ENCODE data around the gene SDK1. TPM values are rescaled to one million over a fixed set of nuclear protein-coding genes. Genes with fewer than 3 reads are reported as not detected.
"Not testable (repeated sequence)": the region's sequence is repeated elsewhere in the genome, so short reads cannot be mapped to it uniquely, and the experiment has no call there.

Gene SDK1
- polyA plus RNA-seq, 1 donor = 3.6 TPM

GRCh38 chr7:3927446-3928110, 626.5 kb downstream of the SDK1 start:
- peak; percentile 23 for DNase-seq

DNA sequence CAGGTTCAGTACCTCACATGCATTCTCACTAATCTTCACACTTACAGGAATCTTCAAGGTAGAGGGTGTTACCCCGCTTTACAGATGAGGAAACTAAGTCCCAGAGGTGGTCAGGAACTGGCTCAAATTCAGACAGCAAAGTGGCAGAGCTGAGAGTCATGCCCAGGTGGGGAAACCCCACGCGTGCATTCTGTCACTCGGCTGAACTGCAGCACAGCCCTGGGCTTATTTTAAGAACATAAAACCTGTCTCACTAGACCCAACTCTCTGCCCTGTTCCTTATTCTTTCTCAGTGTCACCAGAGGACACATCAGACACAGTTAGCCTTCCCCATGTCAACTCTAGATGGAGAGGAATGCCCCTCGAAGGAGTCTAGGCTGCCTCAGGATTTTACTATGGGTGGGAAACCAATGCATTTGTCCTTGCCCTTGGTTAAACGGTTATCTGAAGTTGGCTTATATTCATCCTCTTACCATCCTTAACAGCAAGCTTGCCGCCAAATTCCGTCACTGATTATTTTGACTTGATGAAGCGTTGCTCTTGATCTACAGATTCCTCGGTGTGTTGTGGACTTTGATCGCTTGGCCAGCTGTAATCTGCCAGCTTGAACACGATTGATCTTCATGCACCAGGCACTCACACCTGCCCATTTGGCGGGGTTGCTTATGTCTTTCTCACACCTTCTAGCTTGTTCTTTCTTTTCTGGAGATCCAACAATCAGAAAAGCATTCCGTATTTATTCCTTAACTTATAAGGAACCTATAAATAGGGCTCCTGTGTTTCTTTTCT, 627.9 kb downstream of the SDK1 start:
- no peak for DNase-seq

GRCh38 chr7:3931843-3932242, 630.8 kb downstream of the SDK1 start:
- DNase-seq = no peak

DNA sequence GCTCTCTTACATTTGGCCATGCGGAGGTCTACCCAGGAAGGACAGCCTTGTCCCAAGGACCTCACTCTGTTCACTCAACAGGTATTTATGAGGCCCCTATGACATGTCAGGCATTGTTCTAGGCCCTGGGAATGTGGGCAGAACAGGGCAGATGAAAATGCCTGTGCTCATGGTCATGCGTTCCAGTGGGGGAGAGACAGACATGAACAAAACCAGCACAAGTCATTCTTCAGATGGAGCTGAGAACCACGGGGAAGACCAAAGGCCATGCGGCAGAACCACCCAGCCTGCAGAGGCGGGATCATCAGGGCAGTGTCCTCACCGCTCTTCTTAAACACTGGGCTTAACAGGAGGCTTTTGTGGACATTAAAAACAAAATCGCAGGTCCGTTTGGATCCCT, 636.1 kb downstream of the SDK1 start:
- no peak for DNase-seq

GRCh38 chr7:3937605-3938004, 636.6 kb downstream of the SDK1 start:
- no peak for DNase-seq

DNA sequence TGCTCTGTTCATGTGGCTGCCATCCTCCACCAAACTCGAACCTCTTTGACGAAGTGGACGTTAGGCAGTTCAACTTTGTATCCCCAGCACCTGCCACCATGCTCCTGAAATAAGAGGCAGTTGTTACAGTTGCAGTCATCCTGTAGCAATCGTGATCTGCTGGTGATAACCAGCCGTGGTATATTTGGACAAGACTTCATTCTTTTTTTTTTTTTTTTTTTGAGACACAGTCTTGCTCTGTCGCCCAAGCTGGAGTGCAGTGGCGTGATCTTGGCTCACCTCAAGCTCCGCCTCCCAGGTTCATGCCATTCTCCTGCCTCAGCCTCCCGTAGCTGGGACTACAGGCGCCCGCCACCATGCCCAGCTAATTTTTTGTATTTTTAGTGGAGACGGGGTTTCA, 640.7 kb downstream of the SDK1 start:
- not testable (repeated sequence) for DNase-seq

- DNase-seq = no peak
These were observed 641.2 kb downstream of the SDK1 start for GRCh38 chr7:3942276-3942675.

DNA sequence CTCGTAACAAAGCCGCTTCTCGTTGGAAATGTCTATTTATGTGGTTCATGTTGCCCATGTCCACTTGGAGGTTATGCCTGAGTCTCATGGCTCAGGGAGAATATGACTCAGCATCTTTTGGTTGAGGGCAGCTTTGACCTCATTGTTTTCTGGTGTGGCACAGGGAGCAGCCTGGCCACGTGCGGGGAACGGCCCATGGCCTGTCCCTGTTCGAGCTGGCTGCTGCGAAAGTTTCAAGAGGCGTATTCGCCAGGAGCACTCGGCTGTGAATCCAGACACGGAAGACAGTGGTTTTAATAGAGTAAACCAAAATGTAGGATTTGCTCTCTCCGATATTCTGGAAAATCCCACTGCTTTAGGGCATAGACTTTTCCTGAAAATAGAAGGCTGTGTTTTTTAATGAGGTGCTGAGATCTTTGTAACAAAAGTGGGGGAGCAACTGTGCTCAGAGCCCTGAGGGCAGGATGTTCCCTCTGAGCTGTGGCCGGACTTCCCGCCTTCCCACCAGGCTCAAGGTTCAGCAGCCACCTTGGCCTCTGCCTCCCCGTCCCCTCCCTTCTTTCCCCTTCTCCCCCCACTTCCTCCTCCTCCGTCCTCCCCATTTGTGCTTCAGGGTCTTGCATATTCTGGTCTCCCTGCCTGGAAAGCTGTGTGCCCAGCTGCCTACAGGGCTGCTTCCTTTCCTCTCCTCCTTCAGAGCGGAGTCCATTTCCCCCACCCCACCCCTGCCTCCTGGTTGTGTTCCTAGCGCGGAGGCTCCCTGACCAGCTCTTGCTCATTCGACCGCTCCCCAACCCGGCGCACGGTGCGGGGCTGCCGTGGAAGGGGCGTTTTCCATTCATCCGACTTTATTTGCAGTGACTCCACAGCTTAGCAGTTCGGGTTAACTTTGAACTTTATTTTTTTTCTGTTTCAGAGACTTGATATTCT, 642.0 kb downstream of the SDK1 start:
- no peak for DNase-seq

DNA sequence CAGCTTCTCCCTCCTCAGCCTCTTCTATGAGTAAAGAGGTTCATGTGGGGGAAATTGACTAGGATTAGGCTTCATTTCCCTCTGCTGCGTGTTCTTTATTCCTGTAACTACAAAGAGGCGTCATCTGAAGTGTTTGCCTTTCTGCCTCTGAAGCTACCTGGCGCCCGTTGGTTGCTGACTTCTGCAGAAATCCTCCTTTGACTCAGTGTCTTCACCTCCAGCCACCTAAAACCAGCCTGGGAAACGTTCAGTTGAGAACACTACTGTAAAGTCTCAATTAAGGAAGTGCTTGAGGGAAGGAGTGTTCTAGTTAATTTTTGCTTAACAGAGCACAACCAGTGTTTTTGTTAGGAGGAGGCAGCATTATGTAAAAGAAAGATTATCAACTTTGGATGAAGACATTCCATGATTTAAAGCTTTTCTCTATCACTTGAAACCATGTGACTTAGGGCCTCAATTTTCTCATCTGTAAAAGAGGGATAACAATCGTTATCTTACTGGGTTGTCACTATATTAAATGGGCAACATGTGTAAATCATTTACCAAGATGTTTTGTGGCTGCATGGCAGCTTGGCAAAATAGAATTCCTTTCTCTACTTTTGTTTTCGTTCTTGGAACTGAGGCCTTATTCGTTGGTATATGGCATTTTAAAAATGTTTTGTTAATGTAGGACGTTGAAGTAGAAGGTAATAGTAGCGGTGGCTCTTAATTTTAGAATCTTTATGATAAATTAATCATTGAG, 642.9 kb downstream of the SDK1 start:
- DNase-seq = no peak

- no peak for DNase-seq
These were observed 648.2 kb downstream of the SDK1 start for GRCh38 chr7:3949242-3949640.

DNA sequence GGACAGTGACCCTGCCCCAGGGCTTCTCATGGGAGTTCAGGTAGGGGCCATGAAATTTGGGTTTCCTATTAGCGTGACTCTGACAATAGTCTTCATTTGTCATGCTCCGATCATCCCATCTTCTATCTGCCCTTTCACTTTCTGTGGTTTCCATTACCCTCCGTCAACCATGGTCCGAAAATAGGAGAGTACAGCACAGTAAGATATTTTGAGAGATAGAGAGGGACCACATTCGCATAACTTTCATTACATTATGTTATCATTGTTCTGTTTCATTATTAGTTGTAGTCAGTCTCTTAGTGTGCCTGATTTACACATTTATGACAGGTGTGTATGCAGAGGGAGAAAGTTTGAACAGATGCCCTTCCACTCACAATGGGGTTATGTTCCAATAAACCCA, 649.2 kb downstream of the SDK1 start:
- no peak for DNase-seq

GRCh38 chr7:3951316-3952055, 650.4 kb downstream of the SDK1 start:
- DNase-seq = no peak

DNA sequence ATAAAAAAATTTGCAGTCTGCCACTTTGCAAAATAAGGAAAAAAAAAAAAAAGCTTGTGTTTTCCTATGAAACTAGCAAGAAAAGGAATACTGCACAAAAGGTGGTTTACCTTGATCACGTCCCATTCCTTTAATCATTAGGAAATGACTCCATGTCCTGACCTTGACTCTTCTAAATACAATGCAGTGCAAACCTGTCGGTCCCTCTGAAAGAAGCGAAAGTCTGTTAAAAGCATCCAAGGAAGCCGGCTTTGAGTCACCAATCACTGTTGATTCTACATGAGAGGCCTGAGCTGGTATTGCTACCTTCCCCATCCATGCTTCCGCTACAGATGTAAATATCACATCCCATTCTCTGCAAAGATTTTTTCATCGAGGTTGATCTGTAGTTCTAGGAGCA, 652.1 kb downstream of the SDK1 start:
- no peak for DNase-seq

DNA sequence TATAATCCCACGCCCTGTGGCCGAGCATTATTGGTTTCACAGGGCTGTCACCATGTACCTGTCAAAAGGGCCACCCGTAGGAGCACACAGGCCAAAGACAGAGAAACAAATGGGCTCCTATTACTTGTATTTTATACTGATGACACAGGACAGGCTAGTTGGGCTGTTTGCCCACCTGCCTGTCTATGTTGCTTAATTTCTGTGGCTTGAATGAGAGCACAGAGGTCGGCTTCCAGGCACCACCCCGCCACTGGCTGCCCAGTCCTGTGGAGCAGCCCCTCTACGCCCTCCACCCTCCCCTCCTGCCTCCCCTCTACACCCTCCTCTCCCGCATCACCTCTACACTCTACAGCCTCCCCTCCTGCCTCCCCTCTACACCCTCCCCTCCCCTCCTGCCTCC, 652.9 kb downstream of the SDK1 start:
- DNase-seq = no peak

GRCh38 chr7:3955026-3955425, 654.0 kb downstream of the SDK1 start:
- DNase-seq = no peak

- no peak for DNase-seq
These were observed 655.0 kb downstream of the SDK1 start for GRCh38 chr7:3955751-3956696.

- DNase-seq = no peak
These were observed 655.9 kb downstream of the SDK1 start for GRCh38 chr7:3956949-3957348.

- no peak for DNase-seq
These were observed 656.5 kb downstream of the SDK1 start for GRCh38 chr7:3957472-3958108.

DNA sequence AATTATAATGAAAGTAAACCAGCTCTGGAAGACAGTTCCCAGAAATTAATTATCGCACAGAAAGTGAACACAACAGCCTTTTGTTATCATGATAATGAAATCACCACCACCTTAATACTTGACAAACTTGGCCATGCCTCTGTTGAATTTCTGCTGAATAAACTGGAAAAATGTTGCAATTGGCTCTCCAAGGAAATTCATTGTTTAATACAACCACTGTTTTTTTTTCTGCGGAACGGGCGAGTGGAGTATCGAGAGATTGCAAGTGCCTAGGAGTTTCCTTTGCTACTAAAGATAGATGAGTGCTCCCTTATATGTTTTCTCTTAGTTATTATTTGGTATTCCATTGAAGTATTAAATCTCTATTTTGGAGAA, 657.0 kb downstream of the SDK1 start:
- no peak for DNase-seq

GRCh38 chr7:3959364-3959763, 658.3 kb downstream of the SDK1 start:
- no peak for DNase-seq

Data from hindlimb muscle (tissue), 1 donor.